SKM-1 treated with dmso at 0.1 percent for 144 hours (cell line): ENCODE measurements around the gene RAP2A.

Source experiments
- DNase-seq: peaks from one replicate; lab custom pipeline; 2025; ENCODE audit not compliant: unreplicated experiment; lab: John Stamatoyannopoulos, UW

Gene RAP2A

DNA sequence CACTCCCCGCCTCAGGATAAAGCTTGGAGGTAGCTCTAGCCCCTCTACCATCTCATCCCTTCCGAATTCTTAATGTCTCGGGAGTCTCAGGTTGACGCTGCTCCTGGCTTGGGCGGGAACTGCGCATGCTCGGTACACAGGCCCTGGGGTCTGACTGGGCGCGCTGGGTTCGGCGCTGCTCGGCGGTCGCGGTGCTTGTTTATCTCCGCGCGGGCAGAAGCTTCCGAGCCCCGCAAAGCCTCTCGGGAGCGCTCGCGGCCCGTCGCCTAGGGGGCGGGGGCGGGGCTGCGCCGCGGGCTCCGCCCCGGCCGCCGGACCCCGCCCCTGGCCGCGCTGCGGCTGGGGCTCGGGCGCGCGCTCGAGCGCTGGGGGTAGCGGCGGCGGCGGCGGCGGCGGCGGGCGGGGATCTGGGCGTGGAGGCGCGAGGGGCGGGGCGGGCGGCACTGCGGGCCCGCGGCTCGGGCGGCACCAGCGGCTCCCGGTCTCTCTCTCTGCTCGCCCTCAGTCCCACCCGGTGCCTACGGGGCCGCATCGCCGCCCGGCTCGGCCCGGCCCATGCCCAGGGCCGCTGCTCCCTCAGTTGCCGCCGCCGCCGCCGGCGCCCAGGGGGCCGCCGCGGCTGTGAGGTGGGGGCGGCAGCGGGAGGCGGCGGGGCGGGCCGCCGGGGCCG is at the start of gene RAP2A:
Gene RAP2A, plus strand, starts transcription at position 443 of the 670 bp plus-strand sequence. CDS start 302 bp downstream, outside the sequence.
- DNase-seq = peak; percentile 72

DNA sequence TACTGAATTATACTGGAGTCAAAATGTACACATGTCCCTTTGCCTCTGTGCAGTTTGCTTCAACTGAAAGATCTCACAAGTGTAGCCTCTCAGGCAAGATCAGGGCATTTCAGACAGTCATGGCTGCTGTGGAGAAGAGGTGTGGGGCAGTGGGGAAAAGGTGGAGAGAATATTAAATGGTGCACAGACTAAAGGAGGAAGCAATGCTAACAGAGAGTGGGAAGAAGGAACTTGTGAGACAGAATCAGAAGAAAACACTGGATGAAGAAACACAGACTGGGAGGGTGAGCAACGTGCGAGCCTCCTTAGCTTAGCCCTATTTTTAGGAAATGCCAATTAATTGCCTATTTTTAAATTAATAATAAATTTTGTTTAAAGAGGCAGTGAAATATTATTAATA is 49.6 kb upstream of the RAP2A start:
- peak; percentile 72 for DNase-seq

DNA sequence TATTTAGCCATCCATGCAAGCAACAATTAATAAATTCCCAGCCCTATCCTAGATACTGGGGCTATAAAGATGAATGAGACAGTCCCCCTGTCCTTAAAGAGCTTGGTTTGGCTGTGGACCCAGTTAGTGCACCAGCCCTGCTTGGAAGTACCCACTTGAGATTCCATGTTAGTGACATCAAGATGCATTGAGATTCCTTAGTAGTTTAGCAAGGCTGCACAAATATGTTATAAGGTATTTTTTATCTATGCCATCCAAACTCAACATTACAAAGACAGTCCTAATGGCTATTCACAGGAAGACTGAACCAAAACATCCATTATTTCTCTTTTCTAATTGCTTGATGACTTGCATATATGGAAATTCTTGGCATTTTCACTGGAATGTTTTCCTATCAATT is 48.8 kb upstream of the RAP2A start:
- no peak for DNase-seq

DNA sequence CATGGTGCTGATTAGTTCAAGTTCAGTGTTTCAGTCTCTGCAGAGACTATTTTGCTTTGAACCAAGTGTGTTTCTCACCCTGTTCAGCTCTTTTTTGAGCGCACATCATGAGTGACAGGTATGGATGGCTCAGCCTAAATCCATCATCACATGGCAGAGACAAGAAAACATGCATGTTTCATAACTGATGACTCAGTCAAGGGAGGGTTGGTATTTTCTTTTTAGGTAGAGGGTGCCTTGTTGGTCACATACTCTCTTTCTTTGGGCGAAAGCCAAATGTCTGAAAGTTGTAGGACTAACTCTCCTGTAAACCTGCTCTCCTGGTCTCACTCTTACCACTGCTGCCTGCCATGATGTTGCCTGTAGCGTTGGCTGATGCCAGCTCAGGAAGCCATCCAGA is 48.1 kb upstream of the RAP2A start:
- DNase-seq = no peak

DNA sequence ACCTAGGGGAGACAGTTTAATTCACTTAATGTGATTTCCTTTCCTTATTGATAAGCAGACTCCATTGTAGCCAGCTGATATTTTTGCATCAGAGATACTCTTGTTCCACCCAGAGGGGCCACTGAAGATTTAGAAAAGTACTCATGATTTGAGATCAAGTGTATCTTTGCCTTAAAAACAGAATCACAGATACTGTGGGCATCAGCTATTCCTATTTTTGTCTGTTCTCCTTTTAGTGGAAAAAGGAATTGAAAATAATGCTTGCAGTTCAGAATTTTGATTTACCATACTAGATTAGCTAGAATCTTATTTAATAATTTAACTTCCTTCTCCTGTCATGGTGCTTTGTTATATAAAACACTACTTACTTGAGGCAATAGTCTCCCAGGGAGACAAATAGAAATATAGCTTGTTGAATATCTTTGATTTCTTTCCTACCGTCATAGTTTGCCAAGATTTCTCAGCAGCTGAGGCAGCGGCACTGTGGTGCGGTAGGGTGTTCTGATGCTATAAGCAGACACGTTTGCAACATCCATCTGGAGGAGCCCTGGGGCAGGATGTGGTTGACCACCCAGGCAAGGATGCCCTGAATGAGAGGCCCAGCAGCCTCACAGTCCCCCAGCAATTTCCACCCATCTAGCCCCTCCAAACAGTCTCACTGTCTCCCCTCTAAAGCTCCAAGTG is 47.0 kb upstream of the RAP2A start:
- peak; percentile 87 for DNase-seq

DNA sequence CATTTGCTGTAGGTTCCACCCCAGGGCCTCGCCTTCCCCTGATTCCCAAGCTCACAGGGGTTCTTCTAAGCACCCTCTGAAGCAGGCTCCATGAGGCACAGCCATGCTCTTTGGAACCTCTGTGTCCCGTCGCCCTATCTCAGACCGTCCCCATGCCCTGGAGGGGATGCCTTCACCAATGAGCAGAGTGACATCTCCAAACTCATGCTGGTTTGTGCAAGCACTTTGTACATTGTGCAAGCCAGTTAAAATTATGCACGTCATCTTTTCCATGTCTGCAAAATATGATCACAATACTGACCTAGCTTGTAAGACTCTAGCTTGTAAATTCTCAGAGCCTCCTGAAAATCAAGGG is 46.5 kb upstream of the RAP2A start:
- peak; percentile 83 for DNase-seq

DNA sequence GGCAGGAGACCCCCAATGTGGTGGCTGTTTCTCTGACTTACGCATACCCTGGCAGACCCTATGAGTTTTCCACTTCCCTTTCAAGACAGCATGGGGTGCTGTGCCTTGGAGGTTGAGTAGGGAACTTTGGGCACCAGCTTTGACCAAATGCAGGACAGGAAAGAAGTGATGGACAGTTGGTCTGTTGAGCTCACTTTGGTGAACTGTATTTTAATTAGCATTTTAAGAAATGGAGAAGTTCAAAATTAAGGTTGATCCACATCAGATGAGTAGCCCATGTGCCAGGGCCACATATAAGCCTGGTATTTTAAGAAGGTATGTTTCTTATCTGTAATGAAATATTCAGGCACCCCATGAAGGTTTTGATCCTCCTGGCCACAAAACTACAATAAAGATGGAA is 46.1 kb upstream of the RAP2A start:
- peak; percentile 70 for DNase-seq

DNA sequence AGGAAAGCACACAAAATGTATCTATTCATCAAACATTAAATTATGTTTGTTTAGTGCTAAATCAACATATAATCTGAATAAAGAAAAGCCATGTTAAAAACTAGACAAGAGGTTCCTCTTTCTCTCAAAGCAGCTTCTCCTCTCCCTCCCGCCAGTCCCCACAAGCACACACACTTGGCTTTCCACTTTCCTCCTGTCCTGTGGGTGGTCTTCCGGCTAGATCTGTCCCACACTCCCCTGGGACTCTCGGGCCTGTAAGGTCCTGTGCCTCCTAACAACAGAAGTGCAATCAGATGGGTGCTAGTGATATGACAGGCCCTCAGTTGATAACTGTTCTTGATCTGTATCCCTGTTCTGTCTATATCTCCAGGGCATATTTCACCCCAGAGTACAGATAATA is 45.6 kb upstream of the RAP2A start:
- peak; percentile 31 for DNase-seq

DNA sequence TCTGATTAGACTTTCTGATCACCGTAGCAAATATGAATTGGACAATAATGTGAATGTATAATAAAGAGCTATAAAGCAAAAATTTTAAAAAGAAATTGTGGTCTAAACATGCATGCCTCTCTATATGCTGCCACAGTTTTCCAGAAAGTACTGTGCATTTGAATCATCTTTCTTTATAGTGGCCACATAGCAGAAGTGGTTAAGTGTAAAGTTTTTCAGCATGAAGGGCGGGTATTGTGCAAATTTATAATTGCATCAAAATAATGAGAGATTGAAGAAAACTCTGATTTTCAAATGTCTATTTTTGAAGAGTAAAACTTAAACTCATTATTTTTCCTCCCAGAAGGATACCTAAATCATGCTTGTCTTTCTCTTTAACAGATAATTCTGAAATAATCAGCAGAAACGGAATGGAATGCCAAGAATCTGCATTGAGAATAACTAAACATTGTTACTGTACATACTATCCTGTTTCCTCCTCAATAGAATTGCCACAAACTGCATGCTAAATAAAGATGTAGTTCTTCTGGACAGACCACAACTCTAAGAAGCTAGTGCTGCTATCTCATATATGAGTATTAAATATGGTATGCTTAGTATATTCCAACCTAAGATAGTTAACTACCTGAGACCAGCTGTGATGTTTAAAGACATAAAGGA is 42.9 kb upstream of the RAP2A start:
- DNase-seq = no peak

DNA sequence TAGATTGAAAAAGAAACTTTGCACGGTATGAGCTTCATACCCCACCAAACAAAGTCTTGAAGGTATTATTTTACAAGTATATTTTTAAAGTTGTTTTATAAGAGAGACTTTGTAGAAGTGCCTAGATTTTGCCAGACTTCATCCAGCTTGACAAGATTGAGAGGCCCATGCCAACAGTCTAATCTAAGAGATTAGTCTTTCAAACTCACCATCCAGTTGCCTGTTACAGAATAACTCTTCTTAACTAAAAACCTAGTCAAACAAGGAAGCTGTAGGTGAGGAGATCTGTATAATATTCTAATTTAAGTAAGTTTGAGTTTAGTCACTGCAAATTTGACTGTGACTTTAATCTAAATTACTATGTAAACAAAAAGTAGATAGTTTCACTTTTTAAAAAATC is 41.9 kb upstream of the RAP2A start:
- no peak for DNase-seq

DNA sequence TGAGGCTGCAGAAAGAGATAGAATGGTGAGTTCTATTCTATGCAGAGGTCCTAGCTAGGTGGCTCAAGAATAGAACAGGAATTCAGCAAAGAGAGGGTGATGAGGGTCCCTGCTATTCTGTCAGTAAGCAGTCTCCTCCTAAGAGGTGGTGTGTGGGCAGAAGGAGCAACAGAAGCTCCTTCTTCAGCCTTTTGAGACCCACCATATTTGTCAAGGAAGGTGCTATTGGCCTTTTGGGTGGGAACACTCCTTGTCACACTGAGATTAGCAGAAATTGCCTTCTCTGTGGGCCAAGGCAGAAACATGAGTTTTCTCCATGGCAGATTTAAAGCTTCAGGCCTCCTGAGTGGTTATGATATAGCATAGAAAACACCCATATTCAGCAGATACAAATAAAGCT is 39.4 kb upstream of the RAP2A start:
- no peak for DNase-seq

DNA sequence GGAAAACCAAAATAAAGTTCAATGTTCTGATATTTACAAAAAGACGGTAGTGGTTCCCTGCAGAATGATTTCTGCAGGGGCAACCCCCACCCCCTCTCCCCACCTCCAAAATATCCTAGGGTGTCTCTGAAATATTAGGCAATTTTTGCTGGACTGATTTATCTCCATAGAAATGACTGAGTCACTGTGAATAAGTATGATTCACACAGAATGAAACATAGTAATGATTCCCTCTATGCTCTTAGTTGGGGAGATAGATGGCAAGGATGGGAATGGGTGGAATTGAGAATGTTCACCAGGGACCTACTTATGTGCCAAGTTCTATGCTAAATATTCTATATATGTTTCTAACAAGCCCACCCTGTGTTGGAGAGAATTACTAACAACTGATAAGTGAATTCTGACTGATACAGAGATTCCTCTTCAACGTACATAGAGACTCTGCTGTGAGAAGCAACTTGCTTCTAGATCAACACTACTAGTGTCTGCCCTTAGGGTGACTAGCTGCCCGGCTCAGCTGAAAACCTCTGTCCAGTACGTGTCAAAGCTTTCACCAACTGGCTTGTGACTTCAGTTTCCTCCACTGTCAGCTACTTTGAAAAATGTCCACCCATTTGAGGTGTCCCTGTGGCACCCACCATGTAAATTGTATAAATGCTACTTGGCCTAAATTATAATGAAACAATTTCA is 38.4 kb upstream of the RAP2A start:
- DNase-seq = no peak

DNA sequence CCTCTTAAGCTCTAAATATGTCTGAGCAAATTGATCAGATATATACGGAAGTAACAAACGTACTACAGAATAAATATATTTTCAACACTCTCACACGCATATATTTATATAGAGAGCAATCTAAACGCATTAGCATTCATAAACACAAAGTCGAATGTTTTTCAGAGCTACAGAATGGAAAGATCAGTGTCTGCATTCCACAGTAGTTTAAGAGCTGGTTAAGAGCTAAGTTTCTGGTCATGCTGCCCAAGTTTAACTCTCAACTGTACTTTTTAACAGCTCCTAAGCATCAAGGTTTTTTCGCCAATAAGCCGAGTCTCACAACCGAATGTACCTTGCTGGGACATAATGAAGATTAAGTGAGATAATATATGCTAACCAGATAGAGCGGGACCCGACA is 36.7 kb upstream of the RAP2A start:
- no peak for DNase-seq

DNA sequence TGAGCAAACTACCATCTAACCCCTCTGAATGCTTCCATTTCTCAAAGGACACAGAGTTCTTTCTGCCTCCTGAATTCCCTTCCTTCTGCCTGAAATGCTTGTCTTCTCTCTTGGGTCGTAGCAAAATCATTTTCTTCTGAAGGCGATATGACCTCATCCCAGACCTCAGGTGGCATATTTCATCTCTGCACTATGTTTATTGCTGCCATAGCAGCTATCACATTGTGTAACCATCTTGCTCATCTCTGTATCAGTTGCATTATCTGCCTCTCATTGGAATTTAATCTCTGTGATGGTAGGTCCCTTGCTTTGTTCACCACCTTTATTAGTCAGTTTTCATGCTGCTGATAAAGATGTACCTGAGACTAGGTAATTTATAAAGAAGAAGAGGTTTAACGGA is 32.5 kb upstream of the RAP2A start:
- no peak for DNase-seq

DNA sequence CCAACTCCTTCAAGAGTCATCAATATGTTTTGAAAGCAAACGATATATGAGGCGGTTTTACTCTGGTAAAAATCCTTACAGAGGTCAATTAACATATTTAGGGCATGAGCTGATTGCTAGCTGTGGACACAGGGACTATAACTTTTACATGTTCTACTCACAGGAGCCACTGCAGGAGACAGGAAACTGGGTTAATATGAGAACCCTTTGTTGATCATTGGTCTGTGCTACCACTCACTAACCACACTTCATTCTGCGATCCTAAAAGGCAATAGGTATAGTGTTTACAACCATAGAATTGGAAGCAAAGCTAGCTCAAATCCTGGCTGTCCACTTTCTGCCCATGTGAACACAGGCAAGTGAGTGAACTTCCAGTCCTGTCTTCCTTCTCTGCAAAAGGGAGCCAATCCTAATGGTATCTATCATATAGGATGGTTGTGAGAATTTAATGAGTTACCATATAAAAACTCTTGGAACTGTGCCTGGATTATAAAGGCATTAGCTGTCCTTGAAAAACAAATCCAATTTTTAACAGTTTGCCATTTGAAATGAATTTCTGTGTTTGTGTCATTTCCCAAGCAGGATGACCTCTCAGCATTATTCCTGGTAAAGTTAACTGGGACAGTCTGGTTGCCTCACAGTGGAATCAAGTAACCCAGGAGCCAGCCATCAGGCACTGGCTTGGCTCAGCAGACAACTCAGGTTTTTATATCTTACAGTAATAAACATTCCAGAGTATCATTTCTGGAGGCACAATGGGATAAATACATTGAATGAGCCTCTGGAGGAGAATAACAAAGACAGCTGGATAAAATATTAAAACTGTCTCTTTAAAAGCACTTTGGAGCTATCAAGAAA is 29.8 kb upstream of the RAP2A start:
- DNase-seq = no peak

DNA sequence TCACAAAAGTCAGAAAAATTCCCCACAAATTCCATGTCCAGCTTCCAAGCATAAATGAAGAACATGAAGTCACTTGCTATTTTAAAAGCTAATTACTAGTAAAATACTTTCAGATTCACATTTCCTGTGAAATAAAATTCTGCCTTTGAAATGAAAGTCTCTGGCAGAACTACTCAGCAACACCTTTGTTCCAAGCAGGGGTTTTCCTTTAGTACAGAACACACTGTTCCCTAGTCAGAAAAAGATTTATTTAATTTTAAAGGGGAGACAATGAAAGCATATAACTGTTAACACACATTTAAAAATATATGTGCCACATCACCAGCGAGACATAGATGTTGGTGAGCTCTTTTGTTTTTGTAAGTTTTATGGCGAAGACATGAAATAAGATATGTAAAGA is 26.4 kb upstream of the RAP2A start:
- no peak for DNase-seq

DNA sequence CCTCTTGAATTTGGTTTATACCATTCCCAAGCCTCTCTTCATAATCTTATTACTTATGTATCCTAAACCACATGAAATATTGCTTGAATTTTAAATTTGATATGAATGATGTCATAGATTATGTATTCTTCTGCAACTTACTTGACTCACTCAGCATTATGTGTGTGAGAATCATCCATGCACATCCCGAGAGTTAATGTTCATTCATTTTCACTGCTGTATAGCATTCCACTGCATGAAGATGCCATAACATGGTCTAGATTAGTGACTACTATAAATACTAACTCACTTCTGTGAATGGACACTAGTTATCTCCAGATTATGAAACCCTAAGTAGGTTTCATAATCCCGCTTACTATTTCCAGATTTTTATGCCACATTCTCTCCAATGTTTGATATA is 25.0 kb upstream of the RAP2A start:
- DNase-seq = no peak

DNA sequence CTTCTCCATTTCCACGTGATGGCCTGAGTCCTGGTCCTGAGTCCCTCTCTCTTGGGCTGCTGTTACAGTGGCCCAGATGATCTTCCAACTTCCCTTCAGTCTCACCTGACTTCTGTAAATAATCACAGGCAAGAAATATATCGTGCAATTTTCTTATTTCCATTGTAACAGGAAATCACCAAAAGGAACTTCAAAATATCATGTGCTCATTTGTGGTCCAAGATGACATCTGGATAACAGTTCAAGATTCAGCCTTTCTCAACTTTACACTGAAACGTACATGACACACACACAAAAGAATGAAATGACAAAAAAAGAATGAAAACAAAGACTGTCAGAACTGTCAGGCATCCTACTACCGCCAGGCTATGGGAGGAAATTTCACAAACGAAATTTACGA is 22.0 kb upstream of the RAP2A start:
- no peak for DNase-seq

DNA sequence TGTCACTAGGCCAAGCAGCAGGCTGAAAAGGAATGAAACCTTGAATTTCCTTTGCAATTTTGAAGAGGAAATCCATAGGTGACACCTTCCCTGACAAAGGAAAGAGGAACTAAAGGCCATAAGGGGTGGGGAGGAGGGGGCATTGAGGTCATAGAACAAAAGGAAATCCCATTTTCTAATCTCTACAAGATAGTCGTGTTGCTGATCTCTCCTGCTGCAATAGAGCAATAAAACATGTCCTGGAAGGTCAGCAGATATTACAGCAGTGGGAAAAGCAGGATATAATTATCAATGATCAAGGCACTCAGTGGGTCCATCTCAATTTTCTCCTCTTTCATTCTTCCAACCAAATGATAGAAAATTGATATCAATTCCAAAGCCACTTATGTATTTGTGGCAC is 20.3 kb upstream of the RAP2A start:
- DNase-seq = no peak

DNA sequence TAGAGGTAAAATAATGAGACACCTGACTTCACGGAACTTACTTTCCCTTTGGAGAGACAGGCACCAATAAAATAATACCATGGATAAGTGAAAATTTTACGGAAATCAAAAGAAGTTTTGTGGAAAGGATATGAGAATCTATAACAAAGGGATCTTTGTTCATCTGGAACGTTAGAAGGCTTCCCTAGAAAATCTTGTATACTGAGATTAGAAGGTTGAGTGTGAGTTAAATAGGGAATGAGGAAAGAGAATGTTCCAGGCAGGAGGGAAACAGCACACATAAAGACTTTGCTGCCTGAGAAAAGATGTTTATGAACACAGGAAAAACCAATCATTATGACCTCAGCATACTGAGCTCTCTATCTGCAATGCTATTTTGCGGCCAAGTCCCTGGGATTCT is 19.6 kb upstream of the RAP2A start:
- DNase-seq = no peak

DNA sequence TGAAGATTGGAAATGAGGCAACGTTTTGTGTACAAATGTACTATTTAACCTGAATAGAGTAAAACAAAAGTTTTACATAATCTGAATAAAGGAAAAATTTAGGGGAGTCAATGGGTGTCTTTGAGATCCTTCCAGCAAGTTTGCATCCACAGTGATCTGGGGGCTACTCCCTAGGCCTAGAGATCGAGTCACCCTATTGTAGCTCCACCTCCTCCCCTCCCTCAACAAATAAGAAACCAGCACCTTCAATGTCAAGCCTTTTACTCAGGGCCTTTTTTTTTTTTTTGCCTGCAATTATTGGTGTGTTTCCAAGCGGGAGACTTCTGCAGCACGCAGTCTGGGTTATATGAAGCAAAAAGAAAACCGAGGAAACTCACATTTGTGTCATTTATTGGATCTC is 16.3 kb upstream of the RAP2A start:
- no peak for DNase-seq
